Choroid plexus epithelial cell (primary cell): ENCODE measurements around the gene TUBGCP5.
A peak's percentile ranks its signal among the peaks of the same experiment; 100 is the strongest.
"Not testable (repeated sequence)": the region's sequence is repeated elsewhere in the genome, so short reads cannot be mapped to it uniquely, and the experiment has no call there.

Experiments used
- DNase-seq: peaks from one replicate; pipeline ENCODE4 v3.0.0-alpha.2; 2010; ENCODE audit warnings: low read depth
- H3K4me3 ChIP-seq: 2 replicates; pipeline ENCODE4 v1.5.1; 2011; ENCODE audit warnings: low read depth, mild to moderate bottlenecking, control low read depth, low read length, moderate library complexity
- CTCF ChIP-seq: conservative IDR thresholded peaks from 2 replicates; pipeline ENCODE4 v1.5.1; 2011; ENCODE audit warnings: low read depth, mild to moderate bottlenecking, control low read depth, inconsistent platforms, low read length, moderate library complexity

Gene TUBGCP5

GRCh38 chr15:23038726-23039142 lies 635 bp downstream of the TUBGCP5 start:
- H3K4me3 ChIP-seq = peak overlapping the region; percentile 91
- TF ChIP-seq CTCF = no peak
- peak; percentile 69 for DNase-seq

GRCh38 chr15:23035964-23036566 lies 3.3 kb downstream of the TUBGCP5 start:
- peak; percentile 69 for DNase-seq
- H3K4me3 ChIP-seq = no peak overlapping the region

GRCh38 chr15:23033979-23034378 lies 5.4 kb downstream of the TUBGCP5 start:
- no peak for TF ChIP-seq CTCF
- no peak for DNase-seq
- no peak overlapping the region for H3K4me3 ChIP-seq

More at GRCh38 chr15:23035964-23036566, 3.3 kb downstream of the TUBGCP5 start:
- peak; percentile 87 for TF ChIP-seq CTCF

GRCh38 chr15:23026218-23026617 lies 13.2 kb downstream of the TUBGCP5 start:
- DNase-seq = no peak
- TF ChIP-seq CTCF = no peak
- no peak overlapping the region for H3K4me3 ChIP-seq

GRCh38 chr15:23022156-23022555 lies 17.2 kb downstream of the TUBGCP5 start:
- no peak for DNase-seq
- no peak overlapping the region for H3K4me3 ChIP-seq
- TF ChIP-seq CTCF = no peak

GRCh38 chr15:23014394-23015000 lies 24.9 kb downstream of the TUBGCP5 start:
- H3K4me3 ChIP-seq = no peak overlapping the region
- no peak for DNase-seq
- TF ChIP-seq CTCF = no peak

GRCh38 chr15:23013681-23014080 lies 25.7 kb downstream of the TUBGCP5 start:
- no peak for DNase-seq
- no peak for TF ChIP-seq CTCF
- H3K4me3 ChIP-seq = no peak overlapping the region

- not testable (repeated sequence) for H3K4me3 ChIP-seq, DNase-seq
Observed at GRCh38 chr15:23012616-23013015, 26.8 kb downstream of the TUBGCP5 start.
